Measurements from ENCODE around the gene TLK1.

Gene TLK1

GRCh38 chr2:171087547-171087946 lies 73.1 kb downstream of the TLK1 start:
- no peak overlapping the region for H3K27ac ChIP-seq (ENCODE audit: insufficient read depth in 1 of 2, low read depth in 1 of 2, low read length in 2 of 2, poor library complexity in 1 of 2, severe bottlenecking in 2 of 2)
- POLR2A ChIA-PET: no interaction called here
- no peak overlapping the region for H3K4me3 ChIP-seq (ENCODE audit: control insufficient read depth in 1 of 7, extremely low read depth in 1 of 7, insufficient read depth in 4 of 7, low read depth in 2 of 7, low read length in 6 of 7)
- WGBS (ENCODE audit: insufficient coverage): no CpG with 5 or more reads among the region's 1 CpG
- peaks cover 0 to 7% (median 4%) of the 10 kb centered on the region in 4 experiments for H3K36me3 ChIP-seq (ENCODE audit: control insufficient read depth in 4 of 4, insufficient read depth in 4 of 4, low read length in 3 of 4)
- no peak for DNase-seq
- H3K9me3 ChIP-seq (ENCODE audit: control extremely low read depth in 1 of 5, control insufficient read depth in 4 of 5, insufficient read depth in 2 of 5, low read depth in 1 of 5, low read length in 4 of 5): no peaks in the 10 kb centered on the region
- no peaks in the 10 kb centered on the region for H3K27me3 ChIP-seq (replicated peaks in 2 of 5; ENCODE audit: control insufficient read depth in 4 of 5, insufficient read depth in 5 of 5, low read length in 4 of 5)
- CTCF ChIA-PET: interaction anchor here (0.8 to 4.3 kb wide), 19 partner anchors 8 to 131 kb away, joined by 3 to 17 read pairs (median 5); no protein-coding TSS in a partner anchor
- peaks cover 0 to 12% (median 5%) of the 10 kb centered on the region in 4 experiments for H3K4me1 ChIP-seq (ENCODE audit: control extremely low read depth in 1 of 4, control insufficient read depth in 4 of 4, insufficient read depth in 4 of 4, low read length in 3 of 4)

GRCh38 chr2:171086352-171087290 lies 74.1 kb downstream of the TLK1 start:
- POLR2A ChIA-PET: no interaction called here
- peak; percentile 70 to 82 (median 80) for DNase-seq
- Histone ChIP-seq H3K36me3 (ENCODE audit: control insufficient read depth in 4 of 4, insufficient read depth in 4 of 4, low read length in 3 of 4) (peaks cover 0 to 12% (median 4%) of the 10 kb centered on the region in 4 experiments), H3K4me1 (ENCODE audit: control extremely low read depth in 1 of 4, control insufficient read depth in 4 of 4, insufficient read depth in 4 of 4, low read length in 3 of 4) (peaks cover 0 to 12% (median 5%) of the 10 kb centered on the region in 4 experiments), H3K9me3 (ENCODE audit: control extremely low read depth in 1 of 5, control insufficient read depth in 4 of 5, insufficient read depth in 2 of 5, low read depth in 1 of 5, low read length in 4 of 5) (no peaks in the 10 kb centered on the region), H3K27ac (ENCODE audit: insufficient read depth in 1 of 2, low read depth in 1 of 2, low read length in 2 of 2, poor library complexity in 1 of 2, severe bottlenecking in 2 of 2) (peak overlapping the region in 1 of 2 experiments; percentile 12), H3K4me3 (ENCODE audit: control insufficient read depth in 1 of 7, extremely low read depth in 1 of 7, insufficient read depth in 4 of 7, low read depth in 2 of 7, low read length in 6 of 7) (peak overlapping the region in 5 of 7 experiments; percentile 30 to 75 (median 53)), H3K27me3 (replicated peaks in 2 of 5; ENCODE audit: control insufficient read depth in 4 of 5, insufficient read depth in 5 of 5, low read length in 4 of 5) (no peaks in the 10 kb centered on the region)
- CTCF ChIA-PET: interaction anchor here (0.7 to 4.3 kb wide), 26 partner anchors 9 to 330 kb away, joined by 3 to 17 read pairs (median 5); partner anchors contain the start of gene GORASP2
- WGBS (ENCODE audit: insufficient coverage): 38% methylated on average over 3 of the region's 13 CpGs

DNA sequence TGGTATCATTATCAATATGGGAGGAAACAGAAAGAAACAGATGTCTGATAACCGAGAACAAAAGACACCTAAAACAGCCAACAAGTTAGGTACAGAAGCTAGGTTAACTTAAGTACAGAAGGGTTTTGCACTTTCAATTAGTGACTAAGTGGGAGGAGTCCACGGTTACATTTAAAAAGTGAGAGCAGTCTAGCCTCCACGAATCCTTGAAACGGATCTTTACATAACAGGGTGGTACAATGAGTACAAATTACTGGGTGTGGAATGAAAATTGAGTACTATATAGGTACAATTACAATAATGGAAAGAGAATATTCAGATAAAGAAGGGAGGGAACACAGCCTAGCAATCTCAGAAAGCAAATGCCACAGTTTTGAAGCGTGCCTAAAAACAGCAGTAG lies 76.6 kb downstream of the TLK1 start:
- H3K9me3 ChIP-seq (ENCODE audit: control extremely low read depth in 1 of 5, control insufficient read depth in 4 of 5, insufficient read depth in 2 of 5, low read depth in 1 of 5, low read length in 4 of 5): no peaks in the 10 kb centered on the region
- no peaks in the 10 kb centered on the region for H3K27me3 ChIP-seq (replicated peaks in 2 of 5; ENCODE audit: control insufficient read depth in 4 of 5, insufficient read depth in 5 of 5, low read length in 4 of 5)
- no peak overlapping the region for H3K27ac ChIP-seq (ENCODE audit: insufficient read depth in 1 of 2, low read depth in 1 of 2, low read length in 2 of 2, poor library complexity in 1 of 2, severe bottlenecking in 2 of 2)
- ChIA-PET CTCF (no interaction called here), POLR2A (no interaction called here)
- 90% methylated on average over 2 of the region's 5 CpGs for WGBS (ENCODE audit: insufficient coverage)
- peaks cover 0 to 12% (median 5%) of the 10 kb centered on the region in 4 experiments for H3K4me1 ChIP-seq (ENCODE audit: control extremely low read depth in 1 of 4, control insufficient read depth in 4 of 4, insufficient read depth in 4 of 4, low read length in 3 of 4)
- no peak for DNase-seq
- H3K4me3 ChIP-seq (ENCODE audit: control insufficient read depth in 1 of 7, extremely low read depth in 1 of 7, insufficient read depth in 4 of 7, low read depth in 2 of 7, low read length in 6 of 7): no peak overlapping the region
- peaks cover 2 to 24% (median 3%) of the 10 kb centered on the region in 4 experiments for H3K36me3 ChIP-seq (ENCODE audit: control insufficient read depth in 4 of 4, insufficient read depth in 4 of 4, low read length in 3 of 4)

DNA sequence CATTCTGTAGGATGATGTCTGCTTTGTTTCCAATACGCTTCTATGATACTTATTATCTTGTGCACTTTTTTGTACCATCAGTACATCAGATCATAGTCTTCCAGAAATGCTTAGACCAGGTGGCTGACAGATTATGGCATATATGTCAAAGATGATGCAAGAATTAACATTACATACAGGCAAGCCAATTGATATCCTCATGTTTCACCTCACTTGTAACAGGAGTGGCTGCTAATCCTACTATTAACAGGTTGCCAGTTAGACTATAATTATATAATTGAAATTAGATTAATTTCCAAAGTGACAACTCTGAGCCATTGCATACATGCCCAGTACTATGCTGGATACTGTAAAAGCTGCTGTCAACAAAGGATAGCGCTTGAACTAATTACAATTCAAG lies 77.2 kb downstream of the TLK1 start:
- POLR2A ChIA-PET: no interaction called here
- no peak overlapping the region for H3K27ac ChIP-seq (ENCODE audit: insufficient read depth in 1 of 2, low read depth in 1 of 2, low read length in 2 of 2, poor library complexity in 1 of 2, severe bottlenecking in 2 of 2)
- no peak for DNase-seq
- CTCF ChIA-PET: interaction anchor here (1.9 kb wide), 1 partner anchor 14 kb away, joined by 4 read pairs; no protein-coding TSS in a partner anchor
- no peaks in the 10 kb centered on the region for H3K9me3 ChIP-seq (ENCODE audit: control extremely low read depth in 1 of 5, control insufficient read depth in 4 of 5, insufficient read depth in 2 of 5, low read depth in 1 of 5, low read length in 4 of 5)
- H3K4me1 ChIP-seq (ENCODE audit: control extremely low read depth in 1 of 4, control insufficient read depth in 4 of 4, insufficient read depth in 4 of 4, low read length in 3 of 4): peaks cover 0 to 12% (median 5%) of the 10 kb centered on the region in 4 experiments
- no peaks in the 10 kb centered on the region for H3K27me3 ChIP-seq (replicated peaks in 2 of 5; ENCODE audit: control insufficient read depth in 4 of 5, insufficient read depth in 5 of 5, low read length in 4 of 5)
- no peak overlapping the region for H3K4me3 ChIP-seq (ENCODE audit: control insufficient read depth in 1 of 7, extremely low read depth in 1 of 7, insufficient read depth in 4 of 7, low read depth in 2 of 7, low read length in 6 of 7)
- WGBS (ENCODE audit: insufficient coverage): no CpG with 5 or more reads among the region's 2 CpGs
- peaks cover 3 to 26% (median 8%) of the 10 kb centered on the region in 4 experiments for H3K36me3 ChIP-seq (ENCODE audit: control insufficient read depth in 4 of 4, insufficient read depth in 4 of 4, low read length in 3 of 4)

DNA sequence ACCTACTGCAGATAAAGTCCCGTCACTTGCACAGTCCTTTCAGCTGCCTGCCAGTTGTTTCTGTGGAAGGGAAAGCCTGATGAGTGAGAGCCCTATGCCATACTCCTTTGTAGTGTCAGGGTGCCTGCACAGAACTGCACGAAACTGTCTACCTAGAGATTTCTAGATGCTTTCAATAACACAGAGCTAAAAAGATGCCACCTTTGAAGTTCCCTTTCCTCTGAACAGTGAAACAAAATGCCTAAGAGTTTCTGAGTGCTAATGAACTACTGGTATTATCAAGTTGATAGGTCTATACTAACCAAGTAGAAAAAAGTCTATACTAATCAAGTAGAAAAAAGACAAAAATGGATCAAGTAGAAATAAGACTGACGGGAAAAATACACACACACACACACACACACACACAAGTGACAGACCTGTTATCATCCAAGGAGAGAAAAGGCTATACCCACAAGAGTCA lies 79.0 kb downstream of the TLK1 start:
- no peak for DNase-seq
- Histone ChIP-seq H3K4me3 (ENCODE audit: control insufficient read depth in 1 of 7, extremely low read depth in 1 of 7, insufficient read depth in 4 of 7, low read depth in 2 of 7, low read length in 6 of 7) (no peak overlapping the region), H3K36me3 (ENCODE audit: control insufficient read depth in 4 of 4, insufficient read depth in 4 of 4, low read length in 3 of 4) (peaks cover 4 to 34% (median 12%) of the 10 kb centered on the region in 4 experiments), H3K4me1 (ENCODE audit: control extremely low read depth in 1 of 4, control insufficient read depth in 4 of 4, insufficient read depth in 4 of 4, low read length in 3 of 4) (peaks cover 0 to 8% (median 4%) of the 10 kb centered on the region in 4 experiments), H3K9me3 (ENCODE audit: control extremely low read depth in 1 of 5, control insufficient read depth in 4 of 5, insufficient read depth in 2 of 5, low read depth in 1 of 5, low read length in 4 of 5) (no peaks in the 10 kb centered on the region), H3K27ac (ENCODE audit: insufficient read depth in 1 of 2, low read depth in 1 of 2, low read length in 2 of 2, poor library complexity in 1 of 2, severe bottlenecking in 2 of 2) (no peak overlapping the region), H3K27me3 (replicated peaks in 2 of 5; ENCODE audit: control insufficient read depth in 4 of 5, insufficient read depth in 5 of 5, low read length in 4 of 5) (no peaks in the 10 kb centered on the region)
- ChIA-PET POLR2A (no interaction called here), CTCF (interaction anchor here (1.1 to 1.9 kb wide), 3 partner anchors 12 to 72 kb away, joined by 3 to 4 read pairs (median 3); no protein-coding TSS in a partner anchor)
- 100% methylated on average over 2 of the region's 3 CpGs for WGBS (ENCODE audit: insufficient coverage)

- peaks cover 0 to 3% (median 0%) of the 10 kb centered on the region in 4 experiments for H3K4me1 ChIP-seq (ENCODE audit: control extremely low read depth in 1 of 4, control insufficient read depth in 4 of 4, insufficient read depth in 4 of 4, low read length in 3 of 4)
- POLR2A ChIA-PET: no interaction called here
- WGBS (ENCODE audit: insufficient coverage): 98% methylated on average over 6 of the region's 6 CpGs
- H3K27me3 ChIP-seq (replicated peaks in 2 of 5; ENCODE audit: control insufficient read depth in 4 of 5, insufficient read depth in 5 of 5, low read length in 4 of 5): no peaks in the 10 kb centered on the region
- no peak for DNase-seq
- no peak overlapping the region for H3K27ac ChIP-seq (ENCODE audit: insufficient read depth in 1 of 2, low read depth in 1 of 2, low read length in 2 of 2, poor library complexity in 1 of 2, severe bottlenecking in 2 of 2)
- peaks cover 4 to 37% (median 12%) of the 10 kb centered on the region in 4 experiments for H3K36me3 ChIP-seq (ENCODE audit: control insufficient read depth in 4 of 4, insufficient read depth in 4 of 4, low read length in 3 of 4)
- CTCF ChIA-PET: interaction anchor here (0.6 to 1.1 kb wide), 2 partner anchors 18 to 185 kb away, joined by 3 read pairs; no protein-coding TSS in a partner anchor
- H3K4me3 ChIP-seq (ENCODE audit: control insufficient read depth in 1 of 7, extremely low read depth in 1 of 7, insufficient read depth in 4 of 7, low read depth in 2 of 7, low read length in 6 of 7): no peak overlapping the region
- no peaks in the 10 kb centered on the region for H3K9me3 ChIP-seq (ENCODE audit: control extremely low read depth in 1 of 5, control insufficient read depth in 4 of 5, insufficient read depth in 2 of 5, low read depth in 1 of 5, low read length in 4 of 5)
Observed at GRCh38 chr2:171080607-171081006, 80.1 kb downstream of the TLK1 start.

Data from common myeloid progenitor, CD34-positive (primary cell).